Activated gamma-delta T cell (primary cell): ENCODE measurements around the gene LDLRAD4.

ENCODE experiments used
- DNase-seq: peaks from one replicate; lab custom pipeline; 2025; lab: John Stamatoyannopoulos, UW

LDLRAD4 gene

DNA sequence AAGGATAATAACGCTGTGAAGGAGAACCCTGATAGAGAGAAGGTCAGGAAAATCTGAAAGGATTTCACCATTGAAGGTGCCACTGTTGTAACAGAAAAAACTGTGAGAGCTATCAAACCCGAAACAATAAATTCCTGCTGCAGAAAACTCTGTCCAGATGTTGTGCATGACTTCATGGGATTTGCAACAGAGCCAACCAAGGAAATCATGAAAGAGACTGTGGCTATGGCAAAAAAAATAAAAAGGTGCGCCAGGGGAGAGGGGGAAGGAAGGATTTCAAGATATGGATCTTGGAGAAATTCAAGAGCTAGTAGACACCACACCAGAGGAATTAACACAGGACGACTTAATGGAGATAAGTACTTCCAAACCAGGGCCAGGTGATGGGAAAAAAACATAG is 88.0 kb downstream of the LDLRAD4 start:
- no peak for DNase-seq

DNA sequence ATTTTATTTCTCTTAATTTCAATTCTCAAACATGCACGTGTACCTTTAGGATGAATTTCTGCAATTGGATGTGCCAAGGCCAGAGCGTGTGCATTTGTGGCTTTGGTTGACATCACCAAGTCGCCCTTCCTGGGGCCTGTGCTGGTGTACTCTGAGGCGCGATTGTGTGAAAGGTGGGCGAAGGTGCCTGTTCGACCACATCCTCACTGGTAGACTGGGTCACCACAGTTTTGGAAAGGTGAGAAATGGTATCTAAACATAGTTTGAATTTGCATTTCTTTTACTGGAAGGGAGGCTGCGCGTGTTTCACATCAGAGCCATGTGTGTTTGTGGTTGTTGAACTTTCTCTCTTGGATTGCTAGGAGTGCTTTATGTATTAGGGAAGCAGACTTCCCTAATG is 89.8 kb downstream of the LDLRAD4 start:
- DNase-seq, result no peak

GRCh38 chr18:13309031-13309747 is 90.6 kb downstream of the LDLRAD4 start:
- DNase-seq, result no peak

- no peak for DNase-seq
Measured at GRCh38 chr18:13309748-13310670, 91.4 kb downstream of the LDLRAD4 start.

DNA sequence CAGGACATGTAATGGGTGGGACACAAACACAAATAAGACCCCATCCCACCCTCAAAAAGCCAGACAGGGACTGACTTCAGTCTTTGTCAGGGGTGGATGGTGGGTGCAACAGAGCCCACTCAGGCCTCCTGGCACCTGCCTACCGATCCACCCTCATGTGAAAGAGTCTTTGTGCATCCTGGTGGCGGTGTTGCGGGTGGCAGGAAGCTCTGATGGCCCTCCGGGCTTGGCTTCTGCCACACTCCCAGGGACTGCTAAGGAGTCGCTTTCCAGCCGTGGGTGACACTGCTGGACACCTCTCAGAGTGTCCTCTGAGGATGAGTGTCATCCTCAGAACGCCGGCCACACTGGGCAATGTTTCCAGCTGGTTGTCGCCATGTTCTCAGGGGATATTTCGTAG is 92.6 kb downstream of the LDLRAD4 start:
- no peak for DNase-seq

DNA sequence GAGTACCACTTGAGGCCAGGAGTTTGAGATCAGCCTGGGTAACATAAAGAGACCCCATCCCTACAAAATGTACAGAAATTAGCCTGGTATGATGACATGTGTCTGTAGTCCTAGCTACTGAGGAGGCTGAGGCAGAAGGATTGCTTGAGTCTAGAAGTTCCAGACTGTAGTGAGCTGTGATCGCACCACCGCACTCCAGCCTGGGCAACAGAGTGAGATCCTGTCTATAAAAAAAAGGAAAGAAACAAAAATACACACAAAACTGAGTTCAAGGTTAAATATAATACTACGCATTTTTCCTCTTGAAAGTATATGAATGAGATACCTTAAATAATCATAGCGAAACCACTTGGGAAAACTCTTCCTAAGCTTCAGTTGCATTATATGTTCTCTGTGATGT is 94.0 kb downstream of the LDLRAD4 start:
- DNase-seq, result no peak

GRCh38 chr18:13313006-13313686 is 94.6 kb downstream of the LDLRAD4 start:
- DNase-seq, result no peak

DNA sequence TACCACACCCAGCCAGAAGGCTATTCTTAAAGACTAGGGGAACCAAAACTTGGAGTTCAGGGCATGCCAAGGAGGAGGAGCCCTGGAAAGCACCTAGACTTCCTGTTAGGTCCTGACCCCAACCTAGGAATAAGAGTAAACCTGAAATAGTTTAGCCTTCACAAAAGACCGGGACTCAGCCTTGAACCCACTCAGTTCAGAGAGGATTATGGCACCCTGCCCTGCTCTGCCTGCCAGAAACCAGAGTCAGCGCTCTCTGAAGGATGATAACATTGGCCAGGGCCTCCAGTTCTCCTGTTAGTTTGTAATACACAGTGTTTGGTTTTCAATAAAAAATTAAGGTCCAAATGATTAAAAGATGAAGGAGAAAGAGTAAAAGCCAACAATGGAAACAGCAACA is 96.4 kb downstream of the LDLRAD4 start:
- DNase-seq, result no peak

DNA sequence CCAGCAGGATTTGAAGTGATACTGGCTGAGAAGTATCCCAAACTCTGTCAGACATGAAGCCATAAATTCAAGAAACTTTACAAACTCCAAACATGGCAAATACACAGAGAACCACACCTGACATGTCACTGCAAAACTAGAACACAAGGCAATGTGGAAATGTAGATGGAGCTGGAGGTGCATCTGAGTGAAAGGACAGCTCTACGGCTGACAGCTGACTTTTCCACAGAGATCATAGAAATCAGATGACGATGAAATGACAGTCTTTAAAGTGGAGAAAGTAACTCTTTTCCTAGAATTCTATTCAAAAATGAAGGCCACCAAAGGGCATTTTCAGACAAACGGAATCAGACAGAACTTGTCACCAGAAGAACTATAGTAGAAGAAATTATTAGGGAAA is 97.5 kb downstream of the LDLRAD4 start:
- no peak for DNase-seq

DNA sequence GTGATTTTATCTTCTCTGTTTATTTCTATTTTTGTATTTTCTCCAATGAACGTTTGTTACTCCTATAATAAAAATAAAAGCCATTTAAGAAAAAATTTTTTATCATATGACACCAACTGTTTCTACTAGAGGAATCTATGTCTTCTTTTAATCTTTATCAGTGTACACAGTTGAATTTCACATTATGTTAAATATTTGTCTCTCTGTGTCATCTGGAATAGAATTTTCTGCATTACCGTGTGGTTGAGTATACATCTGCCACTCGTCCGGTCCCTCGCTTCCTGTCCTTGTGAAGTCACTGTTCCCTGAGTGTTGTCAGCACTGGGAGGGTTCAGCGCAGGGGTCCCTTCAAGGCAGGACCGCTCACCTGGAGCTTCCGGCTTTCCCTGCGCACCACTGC is 99.2 kb downstream of the LDLRAD4 start:
- DNase-seq, result no peak

- no peak for DNase-seq
Measured at GRCh38 chr18:13318731-13319501, 100.4 kb downstream of the LDLRAD4 start.

GRCh38 chr18:13319629-13320028 is 101.1 kb downstream of the LDLRAD4 start:
- no peak for DNase-seq

DNA sequence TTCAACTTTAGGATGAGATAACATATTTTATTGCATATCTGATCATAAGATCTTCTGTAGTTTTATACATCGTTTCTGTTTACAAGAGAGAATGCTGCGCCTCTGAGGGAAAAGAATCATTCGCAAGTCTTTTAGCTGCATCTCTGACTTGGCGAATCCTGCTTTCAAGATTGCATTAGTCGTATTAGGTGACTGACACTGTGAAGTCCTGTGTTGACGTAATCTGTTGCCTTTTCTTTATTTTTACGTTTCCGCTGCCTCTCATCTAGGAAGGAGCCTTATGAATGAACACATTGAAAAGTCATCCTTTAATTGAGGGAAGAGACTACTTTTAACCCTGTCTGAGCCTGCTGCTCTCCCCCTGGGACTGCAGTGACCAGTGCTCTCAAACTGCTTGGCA is 101.5 kb downstream of the LDLRAD4 start:
- DNase-seq, result no peak

DNA sequence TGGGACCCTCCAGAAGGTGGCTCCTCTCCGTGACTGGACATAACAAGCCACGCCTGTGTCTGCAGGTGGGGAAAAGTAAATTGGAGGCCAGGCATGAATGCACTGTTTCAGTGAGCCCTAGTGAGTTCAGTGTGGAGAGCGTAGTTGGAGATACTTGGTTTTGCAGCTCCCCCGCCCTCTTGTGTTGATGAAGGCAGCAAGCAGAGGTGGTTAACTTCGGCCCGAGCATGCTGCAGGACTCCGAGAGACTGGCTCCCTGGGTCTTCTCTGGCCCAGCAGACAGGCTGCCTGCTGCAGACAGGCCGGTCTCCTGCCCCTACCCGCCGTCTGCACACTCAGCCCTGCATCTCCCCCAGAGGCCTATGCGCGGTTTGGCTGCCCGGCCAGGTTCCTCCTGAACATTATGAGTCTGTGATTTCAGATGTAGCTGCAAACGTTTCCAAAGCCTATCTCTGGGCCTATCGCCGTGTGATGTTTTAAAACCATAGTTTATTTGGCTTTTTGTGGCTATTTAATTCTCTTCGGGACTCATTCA is 102.4 kb downstream of the LDLRAD4 start:
- no peak for DNase-seq

- DNase-seq, result no peak
Measured at GRCh38 chr18:13321923-13322322, 103.4 kb downstream of the LDLRAD4 start.

GRCh38 chr18:13323186-13323585 is 104.6 kb downstream of the LDLRAD4 start:
- DNase-seq, result no peak

- no peak for DNase-seq
Measured at GRCh38 chr18:13324880-13325279, 106.3 kb downstream of the LDLRAD4 start.

DNA sequence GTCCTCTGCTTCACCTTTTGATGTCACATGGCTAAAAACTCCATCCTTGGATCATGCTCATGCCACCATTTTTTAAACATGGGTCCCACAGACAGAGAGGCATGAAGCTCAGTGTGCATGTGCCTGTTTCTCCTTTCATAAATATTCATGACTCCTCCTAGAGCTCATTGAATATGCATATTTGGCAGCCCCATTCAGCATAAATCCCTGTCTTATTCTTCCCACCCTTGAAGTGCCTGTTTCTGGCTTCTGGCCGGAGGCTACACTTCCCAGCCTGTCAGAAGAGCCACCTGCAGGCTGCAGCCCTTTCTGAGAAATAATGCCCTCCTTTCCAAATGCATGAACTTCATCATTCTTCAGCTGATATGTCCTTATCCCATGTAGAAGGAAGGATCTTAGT is 109.7 kb downstream of the LDLRAD4 start:
- no peak for DNase-seq

GRCh38 chr18:13330996-13331395 is 112.4 kb downstream of the LDLRAD4 start:
- no peak for DNase-seq

DNA sequence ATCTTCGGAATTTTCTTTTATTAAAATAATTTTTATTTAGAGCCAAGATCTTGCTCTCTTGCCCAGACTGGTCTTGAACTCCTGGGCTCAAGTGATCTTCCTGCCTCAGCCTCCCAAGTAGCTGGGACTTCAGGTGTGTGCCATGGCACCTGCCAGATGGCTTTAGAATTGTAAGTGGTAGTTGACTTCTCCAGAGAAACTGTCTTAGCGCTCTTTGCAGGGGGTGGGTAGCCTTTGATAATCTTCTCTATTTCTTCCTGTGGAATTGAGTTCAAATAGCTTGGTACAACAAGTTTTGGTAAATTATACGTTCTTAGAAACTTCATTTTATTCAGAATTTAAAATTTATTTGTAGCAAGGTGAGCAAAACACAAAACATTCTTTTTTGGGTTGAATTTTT is 113.3 kb downstream of the LDLRAD4 start:
- DNase-seq, result no peak

DNA sequence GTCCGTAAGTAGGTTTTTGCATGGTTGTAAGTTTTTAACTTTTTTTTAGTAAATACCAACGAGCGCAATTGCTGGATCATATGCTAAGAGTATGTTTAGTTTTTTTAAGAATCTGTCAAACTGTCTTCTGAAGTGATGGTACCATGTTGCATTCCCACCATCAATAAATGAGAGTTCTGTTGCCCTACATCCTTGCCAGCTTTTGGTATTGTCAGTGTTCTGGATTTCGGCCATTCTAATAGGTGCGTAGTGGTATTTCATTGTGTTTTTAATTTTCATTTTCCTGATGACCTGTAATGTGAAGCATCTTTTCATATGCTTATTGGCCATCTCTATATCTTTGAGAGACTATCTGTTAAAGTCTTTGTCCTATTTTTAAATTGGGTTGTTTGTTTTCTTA is 114.3 kb downstream of the LDLRAD4 start:
- DNase-seq, result no peak

DNA sequence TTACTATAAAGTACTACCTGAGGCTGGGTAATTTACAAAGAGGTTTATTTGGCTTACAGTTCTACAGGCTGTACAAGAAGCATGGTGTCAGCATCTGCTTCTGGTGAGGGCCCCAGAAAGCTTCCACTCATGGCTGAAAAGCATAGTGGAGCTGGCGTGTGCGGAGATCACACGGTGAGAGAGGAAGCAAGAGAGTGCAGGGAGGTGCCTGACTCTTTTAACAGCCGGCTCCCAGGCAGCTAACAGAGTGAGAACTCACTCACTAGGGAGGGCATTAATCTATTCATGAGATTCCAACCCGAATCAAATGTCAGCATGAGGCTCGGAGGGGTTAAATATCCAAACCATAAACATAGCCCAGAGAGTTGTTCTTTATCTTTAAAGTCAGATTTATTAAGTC is 117.3 kb downstream of the LDLRAD4 start:
- no peak for DNase-seq
